Spleen (tissue), 13 donors: Measurements from ENCODE around the gene RAB14. TPM values are rescaled to one million over a fixed set of nuclear protein-coding genes. Genes with fewer than 3 reads are reported as not detected.

Experiments used
- DNase-seq: peaks from one replicate; pipeline ENCODE4 v3.0.0-alpha.2; 2020
- H3K27ac ChIP-seq, 8 donors: fragments of 200-600 bp; sonication (generic) in 7 of 8; 1 replicate in 4 of 8; 2 replicates in 4 of 8; pipeline versions ENCODE4 v1.5.0 to v1.8.0; 2016 to 2021; ENCODE audit warnings: inconsistent platforms in 4 of 8, mild to moderate bottlenecking in 4 of 8, moderate library complexity in 1 of 8
- H3K27me3 ChIP-seq, 7 donors: fragments of 200-600 bp; sonication (generic) in 6 of 7; replicated peaks in 1 of 7; 1 replicate in 4 of 7; 2 replicates in 3 of 7; pipeline versions ENCODE4 v1.5.0 to v1.8.0; 2016 to 2021; ENCODE audit warnings: inconsistent platforms in 3 of 7, mild to moderate bottlenecking in 1 of 7
- H3K36me3 ChIP-seq, 6 donors: fragments of 200-600 bp; sonication (generic) in 5 of 6; 1 replicate in 4 of 6; 2 replicates in 2 of 6; pipeline versions ENCODE4 v1.5.0 to v1.8.0; 2016 to 2021; ENCODE audit warnings: inconsistent platforms in 2 of 6
- H3K4me1 ChIP-seq, 6 donors: fragments of 200-600 bp; sonication (generic) in 5 of 6; 1 replicate in 3 of 6; 2 replicates in 3 of 6; pipeline versions ENCODE4 v1.5.0 to v1.8.0; 2016 to 2021; ENCODE audit warnings: inconsistent platforms in 3 of 6
- H3K4me3 ChIP-seq, 8 donors: fragments of 200-600 bp; sonication (generic) in 7 of 8; 1 replicate in 4 of 8; 2 replicates in 4 of 8; pipeline versions ENCODE4 v1.5.0 to v1.8.0; 2016 to 2021; ENCODE audit warnings: inconsistent platforms in 4 of 8, mild to moderate bottlenecking in 4 of 8, moderate library complexity in 2 of 8
- H3K9me3 ChIP-seq, 8 donors: fragments of 200-600 bp; sonication (generic) in 7 of 8; 1 replicate in 4 of 8; 2 replicates in 4 of 8; pipeline versions ENCODE4 v1.5.0 to v1.8.0; 2016 to 2021; ENCODE audit warnings: inconsistent platforms in 4 of 8
- POLR2A ChIP-seq, 3 donors: fragments of 450-650 bp; IDR thresholded peaks; one replicate each; pipeline ENCODE4 v1.5.1; 2017; ENCODE audit warnings: antibody characterized with exemption in 3 of 3, mild to moderate bottlenecking in 1 of 3
- POLR2AphosphoS5 ChIP-seq, 3 donors: sonication (generic); formaldehyde crosslinking; IDR thresholded peaks; one replicate each; pipeline ENCODE4 v1.5.1; 2017; ENCODE audit warnings: antibody characterized with exemption in 3 of 3
- WGBS, 5 donors: extraction: QIAGEN DNeasy Blood & Tissue Kit in 3 of 5; methylation state at CpG; one replicate each; pipeline versions ENCODE4 v1.1.5 to v1.1.7; 2013 to 2018; 5-methylcytosine and 5-hydroxymethylcytosine counted together
- intact Hi-C: fragments of 100-400 bp; cut with DNase I; formaldehyde crosslinking; loops from one replicate; pipeline ENCODE4 v1.15.0; 2023; ENCODE audit warnings: low total_unique reads
- long read RNA-seq, 2 donors: transcript quantifications; one replicate each; lab custom pipeline, GENCODE V29; 2026
- polyA plus RNA-seq, 3 donors: library from polyadenylated mRNA; stranded (reverse); fragments of 200-250 nt; gene quantifications; one replicate each; pipeline ENCODE4 v1.2.1, GENCODE V29; 2013
- total RNA-seq, 7 donors: library from RNA; depleted of rRNA in 3 of 7; stranded (reverse); fragments of >200 nt in 3 of 7; fragmentation: NEBNext Ultra II Directional in 4 of 7; extraction: Animal tissue kit (Norgen Biotek cat#: 25700) in 4 of 7; gene quantifications; one replicate each; pipeline versions ENCODE4 v1.1.0 to v1.2.1, GENCODE V29; 2016 to 2021
- TF ChIP-seq, protein P1 (sequence below), 11 experiments: fragments of 200-600 bp in 7 of 11; fragments of 450-650 bp in 4 of 11; sonication (generic) in 4 of 11; IDR thresholded peaks in 8 of 11; conservative IDR thresholded peaks in 3 of 11; 1 replicate in 7 of 11; 2 replicates in 4 of 11; pipeline versions ENCODE4 v1.4.0 to v1.8.0; 2016 to 2021; ENCODE audit warnings: antibody characterized with exemption in 11 of 11, inconsistent platforms in 4 of 11, mild to moderate bottlenecking in 1 of 11
- donor health status: healthy with polysubstance abuse.
- donor health status: DM: no; HTN: no; CAD: no; lungs with moderate emphysema.
- donor health status: DM: no; HTN: no; CAD: no.
- donor health status: Bipolar disorder and iron deficiency.
- donor health status: healthy.
- donor health status: DM: no; HTN: no; CAD: no.
- donor health status: DM: yes; HTN: yes; CAD: no.

Gene RAB14
- total RNA-seq, result 10 to 100 TPM; 46.9 to 75.2 (median 57.3) TPM
- polyA plus RNA-seq, result 10 to 100 TPM; 20.4 to 32.2 (median 23.6) TPM
- long read RNA-seq, donor 1, full-length matches to known transcripts, result 30 of 36 reads
- long read RNA-seq, donor 1, partial matches to known transcripts, result 6 of 36 reads
- long read RNA-seq, donor 1, other reads (novel, unspliced or antisense), result 0 of 36 reads
- long read RNA-seq, donor 2, full-length matches to known transcripts, result 22 of 299 reads
- long read RNA-seq, donor 2, partial matches to known transcripts, result 247 of 299 reads
- long read RNA-seq, donor 2, other reads (novel, unspliced or antisense), result 30 of 299 reads

DNA sequence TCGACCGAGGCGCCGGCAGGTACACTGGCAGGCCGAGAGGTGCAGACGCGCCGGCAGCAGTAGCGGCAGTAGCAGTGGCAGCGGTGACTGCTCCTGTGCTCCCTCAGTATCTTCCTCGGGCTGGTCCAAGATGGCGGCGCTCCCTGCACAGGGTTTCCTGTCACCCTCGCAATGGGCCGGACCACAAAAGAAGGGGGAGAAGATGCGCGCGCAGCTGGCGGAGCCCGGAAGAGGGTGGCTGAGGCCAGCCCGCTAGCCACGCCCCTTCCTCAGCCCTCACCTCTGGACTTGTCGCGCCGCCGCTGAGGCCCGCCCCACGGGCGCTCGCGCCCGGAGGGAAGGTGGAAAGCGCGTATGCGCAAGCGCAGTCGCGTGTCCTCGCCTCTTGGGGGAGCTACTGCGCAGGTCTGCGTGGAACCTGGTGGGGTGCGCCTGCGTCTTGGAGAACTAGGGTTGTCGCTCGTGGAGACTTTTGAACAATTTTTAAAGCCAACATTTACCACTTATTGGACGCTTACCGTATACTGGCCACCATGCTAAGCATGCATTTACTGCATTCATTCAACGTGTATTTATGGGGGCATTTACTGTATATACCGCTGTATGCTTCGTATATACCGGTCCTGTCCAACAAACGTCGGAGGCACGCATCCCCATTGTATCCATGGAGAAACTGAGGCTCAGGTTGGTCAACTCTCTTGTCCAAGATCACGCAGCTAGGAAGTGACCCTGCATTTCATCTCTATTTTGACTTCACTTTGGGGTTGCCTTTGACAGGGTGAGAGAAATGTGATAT lies at the start of gene RAB14:
TSS of gene RAB14 (minus strand) at position 132 of the 796 bp plus-strand sequence. CDS start 8,457 bp downstream, outside the sequence.
- no peaks in the 10 kb centered on the region for H3K36me3 ChIP-seq
- H3K27ac ChIP-seq, result peak within 1 kb of the TSS; percentile 94 to 98 (median 98)
- H3K4me3 ChIP-seq, result peak within 1 kb of the TSS; percentile 76 to 98 (median 94)
- peak; percentile 100 for DNase-seq
- peaks cover 37 to 69% (median 51%) of the 10 kb centered on the region in 6 donors for H3K4me1 ChIP-seq
- TF ChIP-seq POLR2AphosphoS5 (IDR thresholded peaks at IDR 0.05) (peak; percentile 92 to 95 (median 92)), POLR2A (IDR thresholded peaks at IDR 0.05) (no peak)
- TF ChIP-seq, protein P1, sequence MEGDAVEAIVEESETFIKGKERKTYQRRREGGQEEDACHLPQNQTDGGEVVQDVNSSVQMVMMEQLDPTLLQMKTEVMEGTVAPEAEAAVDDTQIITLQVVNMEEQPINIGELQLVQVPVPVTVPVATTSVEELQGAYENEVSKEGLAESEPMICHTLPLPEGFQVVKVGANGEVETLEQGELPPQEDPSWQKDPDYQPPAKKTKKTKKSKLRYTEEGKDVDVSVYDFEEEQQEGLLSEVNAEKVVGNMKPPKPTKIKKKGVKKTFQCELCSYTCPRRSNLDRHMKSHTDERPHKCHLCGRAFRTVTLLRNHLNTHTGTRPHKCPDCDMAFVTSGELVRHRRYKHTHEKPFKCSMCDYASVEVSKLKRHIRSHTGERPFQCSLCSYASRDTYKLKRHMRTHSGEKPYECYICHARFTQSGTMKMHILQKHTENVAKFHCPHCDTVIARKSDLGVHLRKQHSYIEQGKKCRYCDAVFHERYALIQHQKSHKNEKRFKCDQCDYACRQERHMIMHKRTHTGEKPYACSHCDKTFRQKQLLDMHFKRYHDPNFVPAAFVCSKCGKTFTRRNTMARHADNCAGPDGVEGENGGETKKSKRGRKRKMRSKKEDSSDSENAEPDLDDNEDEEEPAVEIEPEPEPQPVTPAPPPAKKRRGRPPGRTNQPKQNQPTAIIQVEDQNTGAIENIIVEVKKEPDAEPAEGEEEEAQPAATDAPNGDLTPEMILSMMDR (IDR thresholded peaks at IDR 0.05 in 8 of 11, conservative IDR thresholded peaks at IDR 0.05 in 3 of 11), result peak; percentile 10 to 85 (median 73)
- no peaks in the 10 kb centered on the region for H3K27me3 ChIP-seq
- intact Hi-C loops, result no loop called here
- 1 to 3% (median 2%) methylated on average over 29 to 55 of the region's 55 CpGs for WGBS, 5 donors
- no peaks in the 10 kb centered on the region for H3K9me3 ChIP-seq

GRCh38 chr9:121249563-121249962 lies 47.9 kb upstream of the RAB14 start:
- H3K27me3 ChIP-seq, result no peaks in the 10 kb centered on the region
- intact Hi-C loops, result no loop called here
- peaks cover 0 to under 1% (median 0%) of the 10 kb centered on the region in 6 donors for H3K36me3 ChIP-seq
- H3K27ac ChIP-seq, result peak overlapping the region in 7 of 8 donors; percentile 44 to 83 (median 56)
- peaks cover 0 to 3% (median 2%) of the 10 kb centered on the region in 8 donors for H3K9me3 ChIP-seq
- H3K4me1 ChIP-seq, result peaks cover 0 to 41% (median 23%) of the 10 kb centered on the region in 6 donors
- whole genome bisulfite sequencing, 5 donors, result 56 to 70% (median 61%) methylated on average over 3 of the region's 3 CpGs
- DNase-seq, result peak; percentile 79
- no peak overlapping the region for H3K4me3 ChIP-seq
- TF ChIP-seq POLR2AphosphoS5 (IDR thresholded peaks at IDR 0.05), result no peak
- TF ChIP-seq POLR2A (IDR thresholded peaks at IDR 0.05), result no peak
- TF ChIP-seq, protein P1 (IDR thresholded peaks at IDR 0.05 in 8 of 11, conservative IDR thresholded peaks at IDR 0.05 in 3 of 11), result no peak

- H3K9me3 ChIP-seq, result peaks cover 0 to 17% (median 13%) of the 10 kb centered on the region in 8 donors
- no peak for TF ChIP-seq POLR2A (IDR thresholded peaks at IDR 0.05)
- TF ChIP-seq POLR2AphosphoS5 (IDR thresholded peaks at IDR 0.05), result no peak
- TF ChIP-seq, protein P1 (IDR thresholded peaks at IDR 0.05 in 8 of 11, conservative IDR thresholded peaks at IDR 0.05 in 3 of 11), result no peak
- H3K27me3 ChIP-seq, result no peaks in the 10 kb centered on the region
- intact Hi-C loops, result no loop called here
- H3K4me3 ChIP-seq, result no peak overlapping the region
- no peak overlapping the region for H3K27ac ChIP-seq
- no peak for DNase-seq
- WGBS, 5 donors, result 64 to 86% (median 72%) methylated on average over 12 of the region's 12 CpGs
- peaks cover 0 to 15% (median 0%) of the 10 kb centered on the region in 6 donors for H3K36me3 ChIP-seq
- peaks cover 0 to 18% (median 7%) of the 10 kb centered on the region in 6 donors for H3K4me1 ChIP-seq
Observed at GRCh38 chr9:121246821-121247561, 45.3 kb upstream of the RAB14 start.
